Caco-2 (cell line): ENCODE data around the gene NRP1. TPM values are rescaled to one million over a fixed set of nuclear protein-coding genes. Genes with fewer than 3 reads are reported as not detected.

ENCODE experiments used
- BruUV-seq: library from RNA; stranded (reverse); fragments of 400-500 nt; replicated peaks from 2 replicates; lab custom pipeline; 2021; lab: Mats Ljungman, UMichigan
- CTCF ChIA-PET: fragments of 300-600 bp; sonication (Branson Sonifier 250); formaldehyde crosslinking; loops from one replicate; lab custom pipeline; 2022; ENCODE audit warnings: antibody characterized with exemption; lab: Charles Lee
- POLR2A ChIA-PET: fragments of 300-600 bp; sonication (Branson Sonifier 250); formaldehyde crosslinking; loops from one replicate; lab custom pipeline; 2022; ENCODE audit warnings: antibody characterized with exemption; lab: Charles Lee
- DNase-seq, 2 experiments: peaks; one replicate each; pipeline versions ENCODE4 v3.0.0 to v3.0.0-alpha.2; 2020 to 2022
- H3K27me3 ChIP-seq: replicated peaks from 2 replicates; pipeline ENCODE4 v1.6.0; 2011; ENCODE audit warnings: low read length; ENCODE audit not compliant: control insufficient read depth, insufficient read depth
- H3K36me3 ChIP-seq: 2 replicates; pipeline ENCODE4 v1.5.1; 2011; ENCODE audit warnings: low read length; ENCODE audit not compliant: control insufficient read depth, insufficient read depth
- H3K4me1 ChIP-seq: fragments of 250-450 bp; sonication (Bioruptor Pico); 2 replicates; pipeline ENCODE4 v1.5.1; 2020; ENCODE audit warnings: mild to moderate bottlenecking
- H3K4me3 ChIP-seq: 2 replicates; pipeline ENCODE4 v1.5.1; 2011; ENCODE audit warnings: low read depth, mild to moderate bottlenecking, control low read depth, low read length
- H3K9me3 ChIP-seq: fragments of 250-450 bp; sonication (Bioruptor Pico); 2 replicates; pipeline ENCODE4 v1.5.1; 2020; ENCODE audit warnings: mild to moderate bottlenecking, moderate library complexity
- H3K27ac Mint-ChIP-seq: one replicate; pipeline ENCODE4 v1.8.0; 2022; ENCODE audit warnings: mixed read lengths; ENCODE audit not compliant: unreplicated experiment
- H3K27me3 Mint-ChIP-seq: one replicate; pipeline ENCODE4 v1.8.0; 2022; ENCODE audit warnings: mixed read lengths; ENCODE audit not compliant: insufficient read depth, unreplicated experiment
- H3K36me3 Mint-ChIP-seq: one replicate; pipeline ENCODE4 v1.8.0; 2022; ENCODE audit warnings: mild to moderate bottlenecking, mixed read lengths; ENCODE audit not compliant: insufficient read depth, unreplicated experiment
- H3K4me1 Mint-ChIP-seq: one replicate; pipeline ENCODE4 v1.8.0; 2022; ENCODE audit warnings: low read depth, mixed read lengths; ENCODE audit not compliant: unreplicated experiment
- H3K4me3 Mint-ChIP-seq: one replicate; pipeline ENCODE4 v1.8.0; 2022; ENCODE audit warnings: mild to moderate bottlenecking, moderate library complexity, mixed read lengths; ENCODE audit not compliant: unreplicated experiment
- H3K9me3 Mint-ChIP-seq: one replicate; pipeline ENCODE4 v1.8.0; 2022; ENCODE audit warnings: mixed read lengths; ENCODE audit not compliant: unreplicated experiment
- intact Hi-C: fragments of 100-400 bp; cut with micrococcal nuclease; formaldehyde crosslinking; loops from one replicate; pipeline ENCODE4 v1.10.0; 2022; ENCODE audit not compliant: unreplicated experiment
- total RNA-seq: library from RNA; stranded (reverse); gene quantifications from 2 replicates; pipeline ENCODE4 v1.2.3, GENCODE V29; 2022
- TF ChIP-seq, protein P1 (sequence below), 2 experiments: fragments of 200-600 bp in 1 of 2; IDR thresholded peaks; 1 replicate in 1 of 2; 2 replicates in 1 of 2; pipeline versions ENCODE4 v1.5.1 to v1.8.0; 2011 to 2022; ENCODE audit warnings: antibody characterized with exemption in 1 of 2, control low read depth in 1 of 2, inconsistent platforms in 1 of 2, low read depth in 1 of 2, low read length in 1 of 2, mild to moderate bottlenecking in 1 of 2, moderate library complexity in 1 of 2; ENCODE audit not compliant: insufficient read depth in 1 of 2, severe bottlenecking in 1 of 2, unreplicated experiment in 1 of 2

Gene NRP1
- total RNA-seq, 1 experiment from 2014 or later: 123 TPM

DNA sequence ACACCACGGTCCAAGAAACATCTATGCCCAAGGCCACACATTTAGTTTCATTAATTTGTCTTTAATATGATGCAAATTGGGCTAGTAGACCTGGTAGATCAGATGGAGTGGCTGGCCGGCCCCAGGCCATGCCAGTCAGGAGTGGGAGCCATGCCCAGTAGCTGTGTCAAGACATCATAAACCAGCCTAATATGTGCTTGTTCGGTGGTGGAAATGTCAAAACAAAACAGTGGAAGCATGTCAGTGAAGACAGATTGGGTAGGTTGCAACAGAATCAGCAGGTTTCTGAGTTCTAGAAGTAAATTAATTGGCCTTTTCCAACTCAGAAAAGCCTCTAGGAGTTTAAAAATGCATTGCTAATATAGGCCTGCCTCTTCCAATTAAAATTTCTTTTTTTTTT is 124.7 kb downstream of the NRP1 start:
- no peaks in the 10 kb centered on the region for H3K27me3 ChIP-seq
- H3K9me3 ChIP-seq: no peaks in the 10 kb centered on the region; the same call in 1 of the 2 replicates
- no TSS peak for BruUV-seq
- Mint-ChIP-seq H3K4me3 (no peak overlapping the region), H3K27ac (no peak overlapping the region), H3K9me3 (no peaks in the 10 kb centered on the region), H3K36me3 (peaks cover 79% of the 10 kb centered on the region), H3K27me3 (no peaks in the 10 kb centered on the region), H3K4me1 (peaks cover 7% of the 10 kb centered on the region)
- peaks cover 4% of the 10 kb centered on the region; the same call in 1 of the 2 replicates for H3K4me1 ChIP-seq
- CTCF ChIA-PET: no interaction called here
- POLR2A ChIA-PET: no interaction called here
- intact Hi-C loops: no loop called here
- no peak overlapping the region for H3K4me3 ChIP-seq
- 0 out of 2 replicates have a peak, but pooled peaks cover 2% of the 10 kb centered on the region for H3K36me3 ChIP-seq
- TF ChIP-seq, protein P1, sequence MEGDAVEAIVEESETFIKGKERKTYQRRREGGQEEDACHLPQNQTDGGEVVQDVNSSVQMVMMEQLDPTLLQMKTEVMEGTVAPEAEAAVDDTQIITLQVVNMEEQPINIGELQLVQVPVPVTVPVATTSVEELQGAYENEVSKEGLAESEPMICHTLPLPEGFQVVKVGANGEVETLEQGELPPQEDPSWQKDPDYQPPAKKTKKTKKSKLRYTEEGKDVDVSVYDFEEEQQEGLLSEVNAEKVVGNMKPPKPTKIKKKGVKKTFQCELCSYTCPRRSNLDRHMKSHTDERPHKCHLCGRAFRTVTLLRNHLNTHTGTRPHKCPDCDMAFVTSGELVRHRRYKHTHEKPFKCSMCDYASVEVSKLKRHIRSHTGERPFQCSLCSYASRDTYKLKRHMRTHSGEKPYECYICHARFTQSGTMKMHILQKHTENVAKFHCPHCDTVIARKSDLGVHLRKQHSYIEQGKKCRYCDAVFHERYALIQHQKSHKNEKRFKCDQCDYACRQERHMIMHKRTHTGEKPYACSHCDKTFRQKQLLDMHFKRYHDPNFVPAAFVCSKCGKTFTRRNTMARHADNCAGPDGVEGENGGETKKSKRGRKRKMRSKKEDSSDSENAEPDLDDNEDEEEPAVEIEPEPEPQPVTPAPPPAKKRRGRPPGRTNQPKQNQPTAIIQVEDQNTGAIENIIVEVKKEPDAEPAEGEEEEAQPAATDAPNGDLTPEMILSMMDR (IDR thresholded peaks at IDR 0.05; ENCODE audit: insufficient read depth in 1 of 2, low read depth in 1 of 2, low read length in 1 of 2, severe bottlenecking in 1 of 2, unreplicated experiment in 1 of 2): no peak
- DNase-seq: no peak

GRCh38 chr10:33208166-33208565 is 126.3 kb downstream of the NRP1 start:
- H3K27me3 Mint-ChIP-seq: no peaks in the 10 kb centered on the region
- TF ChIP-seq, protein P1 (IDR thresholded peaks at IDR 0.05; ENCODE audit: insufficient read depth in 1 of 2, low read depth in 1 of 2, low read length in 1 of 2, severe bottlenecking in 1 of 2, unreplicated experiment in 1 of 2): no peak
- Histone ChIP-seq H3K27me3 (no peaks in the 10 kb centered on the region), H3K9me3 (no peaks in the 10 kb centered on the region; the same call in 1 of the 2 replicates), H3K36me3 (0 out of 2 replicates have a peak, but pooled peaks cover 2% of the 10 kb centered on the region), H3K4me1 (peaks cover 13% of the 10 kb centered on the region), H3K4me3 (no peak overlapping the region)
- no peak for DNase-seq
- ChIA-PET POLR2A (no interaction called here), CTCF (no interaction called here)
- no peak overlapping the region for H3K27ac Mint-ChIP-seq
- intact Hi-C loops: no loop called here
- H3K9me3 Mint-ChIP-seq: no peaks in the 10 kb centered on the region
- peaks cover 75% of the 10 kb centered on the region for H3K36me3 Mint-ChIP-seq
- peaks cover 7% of the 10 kb centered on the region for H3K4me1 Mint-ChIP-seq
- H3K4me3 Mint-ChIP-seq: no peak overlapping the region
- no TSS peak for BruUV-seq

DNA sequence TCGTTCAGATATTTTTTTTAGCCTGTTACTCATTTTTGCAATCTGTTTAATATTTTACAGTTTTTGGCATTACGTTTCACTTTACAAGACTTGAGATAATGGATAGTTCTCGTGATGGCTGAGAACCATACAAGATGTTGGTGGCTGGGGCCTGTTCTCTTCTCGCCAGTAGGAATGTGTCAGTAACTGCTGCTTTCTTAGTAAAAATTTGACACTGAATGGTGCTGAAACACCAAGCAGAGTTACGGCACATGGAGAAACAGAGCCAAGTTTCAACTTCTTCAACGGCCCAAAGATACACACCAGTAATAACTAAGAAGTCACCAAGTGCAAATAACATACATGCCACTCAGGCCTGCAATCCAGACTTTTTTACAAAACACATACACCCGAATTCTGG is 130.4 kb downstream of the NRP1 start:
- Histone ChIP-seq H3K4me3 (no peak overlapping the region), H3K27me3 (no peaks in the 10 kb centered on the region), H3K36me3 (0 out of 2 replicates have a peak, but pooled peaks cover 2% of the 10 kb centered on the region), H3K9me3 (no peaks in the 10 kb centered on the region; the same call in 1 of the 2 replicates), H3K4me1 (peaks cover 36% of the 10 kb centered on the region)
- TF ChIP-seq, protein P1 (IDR thresholded peaks at IDR 0.05; ENCODE audit: insufficient read depth in 1 of 2, low read depth in 1 of 2, low read length in 1 of 2, severe bottlenecking in 1 of 2, unreplicated experiment in 1 of 2): no peak
- BruUV-seq: no TSS peak
- intact Hi-C loops: no loop called here
- peaks cover 81% of the 10 kb centered on the region for H3K36me3 Mint-ChIP-seq
- H3K27ac Mint-ChIP-seq: no peak overlapping the region
- DNase-seq: no peak
- H3K27me3 Mint-ChIP-seq: no peaks in the 10 kb centered on the region
- H3K9me3 Mint-ChIP-seq: no peaks in the 10 kb centered on the region
- H3K4me3 Mint-ChIP-seq: no peak overlapping the region
- CTCF ChIA-PET: interaction anchor here (0.7 kb wide), 1 partner anchor 619 kb away, joined by 3 read pairs; no protein-coding TSS in a partner anchor
- peaks cover 19% of the 10 kb centered on the region for H3K4me1 Mint-ChIP-seq
- POLR2A ChIA-PET: no interaction called here
